Cardiac fibroblast (primary cell): ENCODE data around the gene FAM3C.

ENCODE experiments used
- DNase-seq, 2 donors: peaks; one replicate each; pipeline versions ENCODE4 v3.0.0 to v3.0.0-alpha.2; 2010; ENCODE audit warnings: low read depth in 2 of 2
- H3K4me3 ChIP-seq, 2 donors: replicated peaks in 1 of 2; 1 replicate in 1 of 2; 2 replicates in 1 of 2; pipeline ENCODE4 v1.5.1; 2011; ENCODE audit warnings: low read depth in 2 of 2, low read length in 2 of 2, mild to moderate bottlenecking in 2 of 2, moderate library complexity in 1 of 2
- TF ChIP-seq, protein P1 (sequence below): IDR thresholded peaks from one replicate; pipeline ENCODE4 v1.5.1; 2011; ENCODE audit warnings: low read depth, mild to moderate bottlenecking, low read length, inconsistent platforms

FAM3C gene

GRCh38 chr7:121390617-121391016, 5.5 kb downstream of the FAM3C start:
- DNase-seq: no peak
- no peak overlapping the region for H3K4me3 ChIP-seq
- TF ChIP-seq, protein P1, sequence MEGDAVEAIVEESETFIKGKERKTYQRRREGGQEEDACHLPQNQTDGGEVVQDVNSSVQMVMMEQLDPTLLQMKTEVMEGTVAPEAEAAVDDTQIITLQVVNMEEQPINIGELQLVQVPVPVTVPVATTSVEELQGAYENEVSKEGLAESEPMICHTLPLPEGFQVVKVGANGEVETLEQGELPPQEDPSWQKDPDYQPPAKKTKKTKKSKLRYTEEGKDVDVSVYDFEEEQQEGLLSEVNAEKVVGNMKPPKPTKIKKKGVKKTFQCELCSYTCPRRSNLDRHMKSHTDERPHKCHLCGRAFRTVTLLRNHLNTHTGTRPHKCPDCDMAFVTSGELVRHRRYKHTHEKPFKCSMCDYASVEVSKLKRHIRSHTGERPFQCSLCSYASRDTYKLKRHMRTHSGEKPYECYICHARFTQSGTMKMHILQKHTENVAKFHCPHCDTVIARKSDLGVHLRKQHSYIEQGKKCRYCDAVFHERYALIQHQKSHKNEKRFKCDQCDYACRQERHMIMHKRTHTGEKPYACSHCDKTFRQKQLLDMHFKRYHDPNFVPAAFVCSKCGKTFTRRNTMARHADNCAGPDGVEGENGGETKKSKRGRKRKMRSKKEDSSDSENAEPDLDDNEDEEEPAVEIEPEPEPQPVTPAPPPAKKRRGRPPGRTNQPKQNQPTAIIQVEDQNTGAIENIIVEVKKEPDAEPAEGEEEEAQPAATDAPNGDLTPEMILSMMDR: no peak

GRCh38 chr7:121390109-121390508, 6.0 kb downstream of the FAM3C start:
- TF ChIP-seq, protein P1: no peak
- no peak overlapping the region for H3K4me3 ChIP-seq
- DNase-seq: no peak

- TF ChIP-seq, protein P1: no peak
- no peak for DNase-seq
- H3K4me3 ChIP-seq: no peak overlapping the region
Observed at GRCh38 chr7:121388950-121389349, 7.2 kb downstream of the FAM3C start.

- TF ChIP-seq, protein P1: no peak
- DNase-seq: peak; percentile 34 to 35
- no peak overlapping the region for H3K4me3 ChIP-seq
Observed at GRCh38 chr7:121385800-121386179, 10.3 kb downstream of the FAM3C start.

DNA sequence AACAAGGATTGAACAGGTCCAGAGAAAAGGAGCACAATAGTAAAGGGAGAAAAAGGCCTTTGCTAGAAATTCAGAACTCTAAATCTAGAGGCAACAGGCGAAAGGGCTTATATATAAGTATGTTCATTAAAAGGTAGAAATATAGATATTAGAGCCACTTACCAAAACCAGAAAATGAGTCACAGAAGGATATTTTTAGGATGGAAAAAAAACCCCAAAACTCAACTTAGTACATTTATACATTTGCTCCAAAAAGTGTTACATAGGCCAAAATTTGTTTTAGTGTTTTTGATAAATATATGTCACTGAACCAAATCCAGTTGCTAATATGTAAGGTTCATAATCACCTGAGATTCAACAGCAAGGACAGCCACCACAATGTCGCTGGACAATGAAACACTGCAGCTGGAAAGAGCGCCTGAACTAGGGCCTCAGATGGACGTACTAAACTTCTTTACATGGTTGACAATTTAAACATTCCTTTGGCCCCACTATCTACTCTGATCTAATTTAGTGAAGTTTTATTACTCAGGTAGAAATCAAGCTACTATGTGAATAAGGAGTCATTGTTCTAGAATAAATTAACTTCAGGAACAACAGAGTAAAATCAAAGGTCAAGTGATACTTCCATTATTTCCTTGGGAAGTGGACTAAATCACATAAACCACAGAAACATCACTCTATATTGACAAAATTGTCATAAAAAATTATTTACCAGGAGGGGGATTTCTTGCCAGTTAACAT, 10.9 kb downstream of the FAM3C start:
- no peak for DNase-seq
- no peak overlapping the region for H3K4me3 ChIP-seq
- TF ChIP-seq, protein P1: no peak

DNA sequence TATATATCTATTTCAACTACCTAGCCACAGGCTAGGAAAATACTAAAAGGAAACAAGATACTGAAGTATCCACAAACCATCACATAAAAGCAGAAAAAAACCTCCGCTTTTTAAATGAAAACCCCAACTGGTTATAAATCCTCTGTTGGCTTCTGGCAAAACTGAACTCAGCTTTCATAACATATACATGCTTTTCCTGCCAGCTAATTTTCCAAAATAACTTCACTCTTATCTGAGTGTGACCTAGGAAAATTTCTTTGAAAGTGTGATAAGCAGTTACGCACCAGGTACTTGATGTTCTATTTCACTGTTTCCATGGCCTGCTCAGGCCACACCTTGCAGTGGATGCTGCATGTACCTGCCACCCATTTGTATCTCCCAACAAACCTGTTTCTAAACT, 11.8 kb downstream of the FAM3C start:
- no peak for DNase-seq
- no peak overlapping the region for H3K4me3 ChIP-seq
- TF ChIP-seq, protein P1: no peak

DNA sequence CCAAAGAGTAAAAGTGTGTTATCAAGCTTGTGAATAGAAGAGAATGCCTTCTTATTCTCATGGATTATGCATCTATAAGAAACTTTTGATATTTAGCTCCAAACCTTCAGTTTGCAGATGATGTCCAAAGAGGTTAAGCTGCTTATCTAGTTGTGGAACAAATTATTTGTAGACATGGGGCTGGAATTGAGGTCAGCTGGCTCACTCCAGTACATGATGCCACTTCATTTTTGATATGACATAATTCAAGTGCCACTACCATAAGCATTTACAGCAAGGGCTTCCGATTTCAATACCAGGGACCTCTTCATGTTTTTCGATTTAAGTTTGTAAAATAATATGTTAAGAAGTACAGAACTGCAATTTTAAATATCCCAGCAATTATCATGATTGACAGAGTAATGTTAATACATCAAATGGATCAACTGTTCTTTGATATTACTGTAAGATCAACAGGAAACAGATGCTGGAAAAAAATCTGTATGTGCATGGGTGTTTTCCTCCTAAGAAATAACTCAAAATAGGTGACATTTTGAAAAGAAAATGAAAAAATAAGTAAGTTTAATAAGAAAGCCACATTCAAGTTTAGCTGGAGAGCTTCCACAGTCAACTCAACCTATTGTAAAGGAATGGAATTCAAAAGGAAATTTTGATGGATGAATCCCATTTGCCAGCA, 12.7 kb downstream of the FAM3C start:
- DNase-seq: no peak
- H3K4me3 ChIP-seq: no peak overlapping the region
- TF ChIP-seq, protein P1: no peak
